Measurements from ENCODE around the gene ANKRD13B.

The ANKRD13B gene

DNA sequence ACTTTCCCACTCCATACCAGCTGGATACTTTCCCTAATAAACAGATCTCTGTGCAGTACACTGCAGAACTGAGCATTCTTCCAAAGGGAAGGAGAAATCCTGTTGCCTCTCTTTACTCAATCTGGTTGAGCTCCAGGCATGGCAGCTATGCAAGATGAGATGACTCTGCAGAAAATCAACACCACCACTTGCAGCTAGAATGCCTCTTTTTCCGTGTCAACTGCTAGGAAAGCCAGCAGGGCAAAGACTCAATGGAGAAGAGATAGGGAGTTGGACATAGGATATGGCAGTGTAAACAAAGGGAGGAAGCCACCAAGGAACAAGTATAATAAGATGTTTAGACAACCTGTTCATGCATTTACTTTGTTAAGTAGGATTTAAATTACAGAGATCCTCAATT, 70.2 kb downstream of the ANKRD13B start:
- no peak overlapping the region for H3K4me3 ChIP-seq (ENCODE audit: low read length)
- no peak for DNase-seq (ENCODE audit: low read depth, low spot score)

Data from Jurkat, Clone E6-1 (cell line).